HepG2 (cell line): Measurements from ENCODE around the gene DNAJA2. TPM values are rescaled to one million over a fixed set of nuclear protein-coding genes. Genes with fewer than 3 reads are reported as not detected.

ENCODE experiments used
- SETDB1 ChIP-seq: sonication (generic); formaldehyde crosslinking; IDR thresholded peaks from 2 replicates; pipeline ENCODE4 v1.5.1; 2020; ENCODE audit warnings: missing genetic modification reagents, mild to moderate bottlenecking, borderline replicate concordance
- ZNF205 ChIP-seq: IDR thresholded peaks from 2 replicates; pipeline ENCODE4 v1.6.1; 2018; ENCODE audit warnings: missing biosample characterization, missing genetic modification reagents
- polyA plus RNA-seq, 8 experiments: library from polyadenylated mRNA; depleted of rRNA in 3 of 8; stranded (reverse) in 7 of 8; unstranded in 1 of 8; fragments of >200 nt; fragmentation: Illumina TruSeq in 4 of 8; extraction: Trizol in 4 of 8; gene quantifications; 2 replicates each; pipeline versions ENCODE4 v1.2.1 to v1.2.3, GENCODE V29; 2011 to 2016; ENCODE audit warnings: low read depth in 4 of 8, missing spikeins in 1 of 8, mixed read lengths in 1 of 8; ENCODE audit not compliant: insufficient read depth in 1 of 8
- total RNA-seq, 5 experiments: library from RNA; depleted of rRNA; stranded (reverse); fragments of >200 nt; fragmentation: Illumina TruSeq; extraction: Trizol; gene quantifications; 2 replicates each; pipeline ENCODE4 v1.2.3, GENCODE V29; 2016; ENCODE audit warnings: low read depth in 1 of 5
- TF ChIP-seq, protein P1 (sequence below): sonication (generic); formaldehyde crosslinking; IDR thresholded peaks from 2 replicates; pipeline ENCODE4 v1.4.0; 2020; ENCODE audit warnings: missing genetic modification reagents, borderline replicate concordance
- TF ChIP-seq, protein P2 (sequence below), 2 experiments: fragments of 450-650 bp in 1 of 2; sonication (generic) in 1 of 2; formaldehyde crosslinking; IDR thresholded peaks; 2 replicates each; pipeline versions ENCODE4 v1.5.0 to v1.8.0; 2020 to 2022; ENCODE audit warnings: mild to moderate bottlenecking in 1 of 2, missing genetic modification reagents in 1 of 2
- TF ChIP-seq, protein P3 (sequence below): sonication (generic); formaldehyde crosslinking; IDR thresholded peaks from 2 replicates; pipeline ENCODE4 v1.4.0; 2020; ENCODE audit warnings: mild to moderate bottlenecking, missing genetic modification reagents
- TF ChIP-seq, protein P4 (sequence below): sonication (generic); formaldehyde crosslinking; IDR thresholded peaks from 2 replicates; pipeline ENCODE4 v1.4.0; 2020; ENCODE audit warnings: missing genetic modification reagents

Gene DNAJA2
- total and polyA plus RNA-seq, 2 of the 13 experiments (the other 11 are each of a cell fraction or from before 2014, with no cell fraction given): 25.4 to 176 TPM

DNA sequence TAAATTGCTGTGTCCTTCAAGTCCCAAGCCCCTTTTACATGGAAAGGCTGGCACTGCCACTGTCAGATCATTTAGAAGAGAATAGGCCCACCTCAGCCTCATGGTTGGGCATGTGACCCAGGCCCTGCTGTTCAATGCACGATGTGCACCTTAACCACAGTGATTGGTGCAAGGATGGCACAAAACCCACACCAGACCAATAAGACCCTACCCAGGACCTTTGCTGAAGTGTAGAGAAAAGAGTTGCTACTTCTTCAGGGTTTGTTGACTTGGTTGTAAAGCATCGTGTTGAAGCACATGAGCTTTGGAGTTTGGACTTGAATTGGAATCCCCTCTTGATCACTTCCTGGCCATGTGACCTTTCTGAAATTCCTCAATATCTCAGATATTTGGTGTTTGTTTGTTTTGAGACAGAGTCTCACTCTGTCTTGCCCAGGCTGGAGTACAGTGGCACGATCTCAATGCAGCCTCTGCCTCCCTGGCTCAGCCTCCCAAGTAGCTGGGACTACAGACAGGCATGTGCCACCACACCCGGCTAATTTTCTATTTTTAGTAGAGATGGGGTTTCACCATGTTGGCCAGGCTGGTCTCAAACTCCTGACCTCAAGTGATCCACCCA is 24.8 kb downstream of the DNAJA2 start (continued):
- TF ChIP-seq, protein P1, sequence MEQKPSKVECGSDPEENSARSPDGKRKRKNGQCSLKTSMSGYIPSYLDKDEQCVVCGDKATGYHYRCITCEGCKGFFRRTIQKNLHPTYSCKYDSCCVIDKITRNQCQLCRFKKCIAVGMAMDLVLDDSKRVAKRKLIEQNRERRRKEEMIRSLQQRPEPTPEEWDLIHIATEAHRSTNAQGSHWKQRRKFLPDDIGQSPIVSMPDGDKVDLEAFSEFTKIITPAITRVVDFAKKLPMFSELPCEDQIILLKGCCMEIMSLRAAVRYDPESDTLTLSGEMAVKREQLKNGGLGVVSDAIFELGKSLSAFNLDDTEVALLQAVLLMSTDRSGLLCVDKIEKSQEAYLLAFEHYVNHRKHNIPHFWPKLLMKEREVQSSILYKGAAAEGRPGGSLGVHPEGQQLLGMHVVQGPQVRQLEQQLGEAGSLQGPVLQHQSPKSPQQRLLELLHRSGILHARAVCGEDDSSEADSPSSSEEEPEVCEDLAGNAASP (CRISPR knock-in tag): no peak
- TF ChIP-seq ZNF205 (no peak), SETDB1 (CRISPR knock-in tag) (no peak)
- TF ChIP-seq, protein P2, sequence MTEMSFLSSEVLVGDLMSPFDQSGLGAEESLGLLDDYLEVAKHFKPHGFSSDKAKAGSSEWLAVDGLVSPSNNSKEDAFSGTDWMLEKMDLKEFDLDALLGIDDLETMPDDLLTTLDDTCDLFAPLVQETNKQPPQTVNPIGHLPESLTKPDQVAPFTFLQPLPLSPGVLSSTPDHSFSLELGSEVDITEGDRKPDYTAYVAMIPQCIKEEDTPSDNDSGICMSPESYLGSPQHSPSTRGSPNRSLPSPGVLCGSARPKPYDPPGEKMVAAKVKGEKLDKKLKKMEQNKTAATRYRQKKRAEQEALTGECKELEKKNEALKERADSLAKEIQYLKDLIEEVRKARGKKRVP (CRISPR knock-in tag; IDR thresholded peaks at IDR 0.05): no peak
- TF ChIP-seq, protein P3, sequence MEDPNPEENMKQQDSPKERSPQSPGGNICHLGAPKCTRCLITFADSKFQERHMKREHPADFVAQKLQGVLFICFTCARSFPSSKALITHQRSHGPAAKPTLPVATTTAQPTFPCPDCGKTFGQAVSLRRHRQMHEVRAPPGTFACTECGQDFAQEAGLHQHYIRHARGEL: no peak
- TF ChIP-seq, protein P4, sequence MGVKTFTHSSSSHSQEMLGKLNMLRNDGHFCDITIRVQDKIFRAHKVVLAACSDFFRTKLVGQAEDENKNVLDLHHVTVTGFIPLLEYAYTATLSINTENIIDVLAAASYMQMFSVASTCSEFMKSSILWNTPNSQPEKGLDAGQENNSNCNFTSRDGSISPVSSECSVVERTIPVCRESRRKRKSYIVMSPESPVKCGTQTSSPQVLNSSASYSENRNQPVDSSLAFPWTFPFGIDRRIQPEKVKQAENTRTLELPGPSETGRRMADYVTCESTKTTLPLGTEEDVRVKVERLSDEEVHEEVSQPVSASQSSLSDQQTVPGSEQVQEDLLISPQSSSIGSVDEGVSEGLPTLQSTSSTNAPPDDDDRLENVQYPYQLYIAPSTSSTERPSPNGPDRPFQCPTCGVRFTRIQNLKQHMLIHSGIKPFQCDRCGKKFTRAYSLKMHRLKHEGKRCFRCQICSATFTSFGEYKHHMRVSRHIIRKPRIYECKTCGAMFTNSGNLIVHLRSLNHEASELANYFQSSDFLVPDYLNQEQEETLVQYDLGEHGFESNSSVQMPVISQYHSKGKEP (CRISPR knock-in tag): no peak
